SK-N-SH (cell line): ENCODE results near the gene SAMD4B. TPM values are rescaled to one million over a fixed set of nuclear protein-coding genes. Genes with fewer than 3 reads are reported as not detected.

ENCODE experiments used
- CTCF ChIA-PET: fragments of 300-600, 350-600 bp; formaldehyde crosslinking; extraction: SDS; loops from one replicate; lab custom pipeline; 2021; lab: Yijun Ruan, JAX
- POLR2A ChIA-PET: fragments of 350-600 bp; sonication (Branson Sonifier 250); formaldehyde crosslinking; extraction: SDS; loops from one replicate; lab custom pipeline; 2020; ENCODE audit warnings: antibody characterized with exemption, inconsistent platforms; lab: Yijun Ruan, JAX
- DNase-seq: peaks from one replicate; pipeline ENCODE4 v3.0.0; 2012
- H2AFZ ChIP-seq: fragments of 200-600 bp; sonication (generic); 2 replicates; pipeline ENCODE4 v1.8.1; 2016; ENCODE audit warnings: antibody characterized with exemption, mild to moderate bottlenecking, low read depth
- H3F3A ChIP-seq: fragments of 200-600 bp; sonication (generic); replicated peaks from 2 replicates; pipeline ENCODE3; 2016; ENCODE audit warnings: antibody characterized with exemption, mild to moderate bottlenecking; ENCODE audit not compliant: insufficient read depth
- H3K27ac ChIP-seq, 2 experiments: fragments of 200-500 bp in 1 of 2; fragments of 200-600 bp in 1 of 2; sonication (Bioruptor generic) in 1 of 2; sonication (generic), shearing (Covaris generic) in 1 of 2; 2 replicates each; pipeline versions ENCODE4 v1.5.1 to v1.6.1; 2014 to 2016; ENCODE audit warnings: low read depth in 2 of 2, inconsistent platforms in 1 of 2, low read length in 1 of 2, mild to moderate bottlenecking in 1 of 2, mixed read lengths in 1 of 2
- H3K27me3 ChIP-seq: fragments of 200-600 bp; sonication (generic), shearing (Covaris generic); 2 replicates; pipeline ENCODE4 v1.6.1; 2016; ENCODE audit warnings: mixed run types; ENCODE audit not compliant: insufficient read depth
- H3K36me3 ChIP-seq, 2 experiments: fragments of 200-500 bp in 1 of 2; fragments of 200-600 bp in 1 of 2; sonication (Bioruptor generic) in 1 of 2; sonication (generic) in 1 of 2; replicated peaks in 1 of 2; 2 replicates each; pipeline versions ENCODE3 to v1.5.1; 2014 to 2016; ENCODE audit warnings: low read length in 1 of 2, mild to moderate bottlenecking in 1 of 2; ENCODE audit not compliant: insufficient read depth in 2 of 2, control insufficient read depth in 1 of 2
- H3K4me1 ChIP-seq, 2 experiments: fragments of 200-500 bp in 1 of 2; fragments of 200-600 bp in 1 of 2; sonication (Bioruptor generic) in 1 of 2; sonication (generic), shearing (Covaris generic) in 1 of 2; 2 replicates each; pipeline versions ENCODE4 v1.5.1 to v1.6.1; 2014 to 2016; ENCODE audit warnings: low read depth in 1 of 2, low read length in 1 of 2, mixed run types in 1 of 2; ENCODE audit not compliant: insufficient read depth in 2 of 2, control insufficient read depth in 1 of 2
- H3K4me2 ChIP-seq: fragments of 200-600 bp; sonication (generic), shearing (Covaris generic); 2 replicates; pipeline ENCODE4 v1.6.1; 2017; ENCODE audit warnings: mixed run types
- H3K4me3 ChIP-seq, 2 experiments: fragments of 200-500 bp in 1 of 2; fragments of 200-600 bp in 1 of 2; sonication (Bioruptor generic) in 1 of 2; sonication (generic), shearing (Covaris generic) in 1 of 2; 2 replicates each; pipeline versions ENCODE4 v1.5.1 to v1.8.1; 2014 to 2016; ENCODE audit warnings: low read depth in 2 of 2, inconsistent platforms in 1 of 2, low read length in 1 of 2, mild to moderate bottlenecking in 1 of 2, mixed read lengths in 1 of 2, moderate library complexity in 1 of 2
- H3K79me2 ChIP-seq: fragments of 200-600 bp; sonication (generic); 2 replicates; pipeline ENCODE4 v1.8.1; 2017; ENCODE audit warnings: mild to moderate bottlenecking; ENCODE audit not compliant: insufficient read depth
- H3K9ac ChIP-seq: fragments of 200-600 bp; sonication (generic); 2 replicates; pipeline ENCODE4 v1.6.1; 2017; ENCODE audit warnings: mixed run types
- H3K9me2 ChIP-seq: fragments of 200-600 bp; sonication (generic); 2 replicates; pipeline ENCODE4 v1.6.1; 2017; ENCODE audit warnings: mixed run types
- H3K9me3 ChIP-seq: fragments of 200-600 bp; sonication (generic); 2 replicates; pipeline ENCODE4 v1.6.1; 2017; ENCODE audit warnings: mixed run types, mild to moderate bottlenecking, moderate library complexity
- H4K20me1 ChIP-seq: fragments of 200-600 bp; sonication (generic); 2 replicates; pipeline ENCODE4 v1.6.1; 2017; ENCODE audit warnings: mild to moderate bottlenecking, mixed run types; ENCODE audit not compliant: insufficient read depth
- CTCF ChIP-seq: fragments of 200-600 bp; sonication (generic); IDR thresholded peaks from 2 replicates; pipeline ENCODE4 v1.6.1; 2017; ENCODE audit warnings: antibody characterized with exemption, mild to moderate bottlenecking, moderate library complexity
- ELF1 ChIP-seq: IDR thresholded peaks from 2 replicates; pipeline ENCODE4 v1.4.0; 2012
- EZH2phosphoT487 ChIP-seq: fragments of 200-600 bp; sonication (generic); IDR thresholded peaks from 2 replicates; pipeline ENCODE4 v1.6.1; 2017; ENCODE audit warnings: low read depth, mixed run types, mild to moderate bottlenecking, antibody characterized with exemption, moderate library complexity, borderline replicate concordance
- FOXJ3 ChIP-seq: sonication (generic); formaldehyde crosslinking; IDR thresholded peaks from 2 replicates; pipeline ENCODE4 v1.5.1; 2020; ENCODE audit warnings: mild to moderate bottlenecking, missing genetic modification reagents
- JUND ChIP-seq: IDR thresholded peaks from 2 replicates; pipeline ENCODE4 v1.4.0; 2012
- MEF2A ChIP-seq: IDR thresholded peaks from 2 replicates; pipeline ENCODE4 v1.4.0; 2012; ENCODE audit warnings: low read depth, borderline replicate concordance
- MXI1 ChIP-seq: IDR thresholded peaks from 2 replicates; pipeline ENCODE4 v1.6.1; 2012; ENCODE audit warnings: mild to moderate bottlenecking, low read depth, low read length, improper control_type of control experiment
- NFIC ChIP-seq: IDR thresholded peaks from 2 replicates; pipeline ENCODE4 v1.4.0; 2012; ENCODE audit warnings: borderline replicate concordance
- NRF1 ChIP-seq: IDR thresholded peaks from 2 replicates; pipeline ENCODE4 v1.6.1; 2012; ENCODE audit warnings: low read depth, mild to moderate bottlenecking, low read length
- POLR2AphosphoS5 ChIP-seq: IDR thresholded peaks from 2 replicates; pipeline ENCODE4 v1.6.1; 2012; ENCODE audit warnings: low read depth, low read length
- RFX5 ChIP-seq: IDR thresholded peaks from 2 replicates; pipeline ENCODE4 v1.6.1; 2012; ENCODE audit warnings: mild to moderate bottlenecking, improper control_type of control experiment, low read length
- TEAD4 ChIP-seq: IDR thresholded peaks from 2 replicates; pipeline ENCODE4 v1.4.0; 2012; ENCODE audit warnings: mild to moderate bottlenecking, borderline replicate concordance; ENCODE audit not compliant: insufficient read depth
- WGBS: methylation state at CpG from one replicate; pipeline ENCODE4 v1.1.6; 2017; ENCODE audit warnings: low lambda C conversion rate; 5-methylcytosine and 5-hydroxymethylcytosine counted together
- polyA plus RNA-seq, 3 experiments: library from polyadenylated mRNA; depleted of rRNA; stranded (reverse); fragments of >200 nt; gene quantifications; 2 replicates each; pipeline ENCODE4 v1.2.3, GENCODE V29; 2012
- TF ChIP-seq, protein P1 (sequence below): IDR thresholded peaks from 2 replicates; pipeline ENCODE4 v1.4.0; 2012; ENCODE audit warnings: low read depth
- TF ChIP-seq, protein P2 (sequence below): IDR thresholded peaks from 2 replicates; pipeline ENCODE4 v1.4.0; 2012; ENCODE audit warnings: low read depth, borderline replicate concordance
- TF ChIP-seq, protein P3 (sequence below): IDR thresholded peaks from 2 replicates; pipeline ENCODE4 v1.6.1; 2012; ENCODE audit warnings: mild to moderate bottlenecking, low read depth, low read length, moderate library complexity

Gene SAMD4B
- polyA plus RNA-seq, 1 of the 3 experiments (the other 2 are of a cell fraction) = 83.0 TPM

- Histone ChIP-seq H4K20me1 (peaks cover 19% of the 10 kb centered on the region), H3K4me2 (peak overlapping the region; percentile 92), H3K27me3 (no peaks in the 10 kb centered on the region), H3K9me2 (no peaks in the 10 kb centered on the region), H3K79me2 (peaks cover 28% of the 10 kb centered on the region), H3K27ac (peak overlapping the region; percentile 84 to 91), H2AFZ (no peak overlapping the region), H3K9ac (peak overlapping the region; percentile 97), H3K4me1 (peaks cover 36% of the 10 kb centered on the region in 2 experiments; a peak in 3 of 4 replicates), H3K4me3 (peak overlapping the region; percentile 82 to 98), H3K36me3 (peaks cover 0 to 7% of the 10 kb centered on the region in 2 experiments), H3F3A (peaks cover 43% of the 10 kb centered on the region), H3K9me3 (no peaks in the 10 kb centered on the region)
- ChIA-PET POLR2A (interaction anchor here (2.5 kb wide), 1 partner anchor 28 kb away, joined by 12 read pairs; the partner anchor contains the start of gene RPS16), CTCF (interaction anchor here (0.7 to 3.9 kb wide), 3 partner anchors 10 to 67 kb away, joined by 3 to 52 read pairs (median 4); partner anchors contain the start of gene RPS16)
- TF ChIP-seq JUND = no peak
- no peak for TF ChIP-seq ELF1
- TF ChIP-seq, protein P1, sequence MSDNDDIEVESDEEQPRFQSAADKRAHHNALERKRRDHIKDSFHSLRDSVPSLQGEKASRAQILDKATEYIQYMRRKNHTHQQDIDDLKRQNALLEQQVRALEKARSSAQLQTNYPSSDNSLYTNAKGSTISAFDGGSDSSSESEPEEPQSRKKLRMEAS = no peak
- TF ChIP-seq TEAD4 = no peak
- TF ChIP-seq NFIC = no peak
- TF ChIP-seq NRF1 = no peak
- no peak for TF ChIP-seq FOXJ3 (CRISPR knock-in tag)
- TF ChIP-seq MXI1 = no peak
- TF ChIP-seq, protein P2, sequence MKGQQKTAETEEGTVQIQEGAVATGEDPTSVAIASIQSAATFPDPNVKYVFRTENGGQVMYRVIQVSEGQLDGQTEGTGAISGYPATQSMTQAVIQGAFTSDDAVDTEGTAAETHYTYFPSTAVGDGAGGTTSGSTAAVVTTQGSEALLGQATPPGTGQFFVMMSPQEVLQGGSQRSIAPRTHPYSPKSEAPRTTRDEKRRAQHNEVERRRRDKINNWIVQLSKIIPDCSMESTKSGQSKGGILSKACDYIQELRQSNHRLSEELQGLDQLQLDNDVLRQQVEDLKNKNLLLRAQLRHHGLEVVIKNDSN = no peak
- no peak for TF ChIP-seq POLR2AphosphoS5
- TF ChIP-seq CTCF = no peak
- no peak for TF ChIP-seq EZH2phosphoT487
- no peak for DNase-seq
- 53% methylated on average over 7 of the region's 14 CpGs for WGBS
Observed at GRCh38 chr19:39407410-39407659, 65.1 kb downstream of the SAMD4B start.

DNA sequence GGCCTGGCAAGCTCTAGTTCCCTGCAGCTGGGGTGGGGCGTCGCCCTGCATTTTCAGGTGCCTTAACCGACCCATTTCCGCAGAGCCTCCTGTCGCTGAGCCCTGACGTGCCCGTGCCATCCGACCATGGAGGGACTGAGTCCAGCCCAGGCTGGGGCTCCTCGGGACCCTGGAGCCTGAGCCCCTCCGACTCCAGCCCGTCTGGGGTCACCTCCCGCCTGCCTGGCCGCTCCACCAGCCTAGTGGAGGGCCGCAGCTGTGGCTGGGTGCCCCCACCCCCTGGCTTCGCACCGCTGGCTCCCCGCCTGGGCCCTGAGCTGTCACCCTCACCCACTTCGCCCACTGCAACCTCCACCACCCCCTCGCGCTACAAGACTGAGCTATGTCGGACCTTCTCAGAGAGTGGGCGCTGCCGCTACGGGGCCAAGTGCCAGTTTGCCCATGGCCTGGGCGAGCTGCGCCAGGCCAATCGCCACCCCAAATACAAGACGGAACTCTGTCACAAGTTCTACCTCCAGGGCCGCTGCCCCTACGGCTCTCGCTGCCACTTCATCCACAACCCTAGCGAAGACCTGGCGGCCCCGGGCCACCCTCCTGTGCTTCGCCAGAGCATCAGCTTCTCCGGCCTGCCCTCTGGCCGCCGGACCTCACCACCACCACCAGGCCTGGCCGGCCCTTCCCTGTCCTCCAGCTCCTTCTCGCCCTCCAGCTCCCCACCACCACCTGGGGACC is 65.6 kb downstream of the SAMD4B start:
- peak overlapping the region in 1 of 2 experiments; percentile 91; a peak in 2 of 4 replicates for H3K27ac ChIP-seq
- ChIA-PET CTCF (interaction anchor here (0.7 to 3.9 kb wide), 5 partner anchors 10 to 131 kb away, joined by 3 to 52 read pairs (median 4); partner anchors contain the start of gene RPS16), POLR2A (interaction anchor here (2.5 kb wide), 1 partner anchor 28 kb away, joined by 12 read pairs; the partner anchor contains the start of gene RPS16)
- no peak for DNase-seq
- peak overlapping the region; percentile 92 for H3K4me2 ChIP-seq
- H3F3A ChIP-seq = peaks cover 45% of the 10 kb centered on the region
- H3K4me3 ChIP-seq = peak overlapping the region; percentile 82 to 98
- peaks cover 19% of the 10 kb centered on the region for H4K20me1 ChIP-seq
- no peaks in the 10 kb centered on the region for H3K9me2 ChIP-seq
- WGBS = 68% methylated on average over 34 of the region's 40 CpGs
- H3K36me3 ChIP-seq = peaks cover 0 to 7% of the 10 kb centered on the region in 2 experiments
- H3K9me3 ChIP-seq = no peaks in the 10 kb centered on the region
- no peak overlapping the region for H2AFZ ChIP-seq
- no peaks in the 10 kb centered on the region for H3K27me3 ChIP-seq
- peaks cover 30% of the 10 kb centered on the region for H3K79me2 ChIP-seq
- H3K4me1 ChIP-seq = peaks cover 32 to 34% of the 10 kb centered on the region in 2 experiments; a peak in 3 of 4 replicates
- peak overlapping the region; percentile 97 for H3K9ac ChIP-seq
- no peak for TF ChIP-seq RFX5
- no peak for TF ChIP-seq NRF1
- TF ChIP-seq, protein P3, sequence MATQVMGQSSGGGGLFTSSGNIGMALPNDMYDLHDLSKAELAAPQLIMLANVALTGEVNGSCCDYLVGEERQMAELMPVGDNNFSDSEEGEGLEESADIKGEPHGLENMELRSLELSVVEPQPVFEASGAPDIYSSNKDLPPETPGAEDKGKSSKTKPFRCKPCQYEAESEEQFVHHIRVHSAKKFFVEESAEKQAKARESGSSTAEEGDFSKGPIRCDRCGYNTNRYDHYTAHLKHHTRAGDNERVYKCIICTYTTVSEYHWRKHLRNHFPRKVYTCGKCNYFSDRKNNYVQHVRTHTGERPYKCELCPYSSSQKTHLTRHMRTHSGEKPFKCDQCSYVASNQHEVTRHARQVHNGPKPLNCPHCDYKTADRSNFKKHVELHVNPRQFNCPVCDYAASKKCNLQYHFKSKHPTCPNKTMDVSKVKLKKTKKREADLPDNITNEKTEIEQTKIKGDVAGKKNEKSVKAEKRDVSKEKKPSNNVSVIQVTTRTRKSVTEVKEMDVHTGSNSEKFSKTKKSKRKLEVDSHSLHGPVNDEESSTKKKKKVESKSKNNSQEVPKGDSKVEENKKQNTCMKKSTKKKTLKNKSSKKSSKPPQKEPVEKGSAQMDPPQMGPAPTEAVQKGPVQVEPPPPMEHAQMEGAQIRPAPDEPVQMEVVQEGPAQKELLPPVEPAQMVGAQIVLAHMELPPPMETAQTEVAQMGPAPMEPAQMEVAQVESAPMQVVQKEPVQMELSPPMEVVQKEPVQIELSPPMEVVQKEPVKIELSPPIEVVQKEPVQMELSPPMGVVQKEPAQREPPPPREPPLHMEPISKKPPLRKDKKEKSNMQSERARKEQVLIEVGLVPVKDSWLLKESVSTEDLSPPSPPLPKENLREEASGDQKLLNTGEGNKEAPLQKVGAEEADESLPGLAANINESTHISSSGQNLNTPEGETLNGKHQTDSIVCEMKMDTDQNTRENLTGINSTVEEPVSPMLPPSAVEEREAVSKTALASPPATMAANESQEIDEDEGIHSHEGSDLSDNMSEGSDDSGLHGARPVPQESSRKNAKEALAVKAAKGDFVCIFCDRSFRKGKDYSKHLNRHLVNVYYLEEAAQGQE = no peak
- no peak for TF ChIP-seq MEF2A
